Prostate gland (tissue), 2 donors: ENCODE data around the gene SLC16A9. TPM values are rescaled to one million over a fixed set of nuclear protein-coding genes. Genes with fewer than 3 reads are reported as not detected.

Source experiments
- DNase-seq: peaks from one replicate; pipeline ENCODE4 v3.0.0-alpha.2; 2019; ENCODE audit warnings: low spot score
- H3K27ac ChIP-seq, 2 donors: fragments of 200-600 bp; sonication (generic); 2 replicates each; pipeline ENCODE4 v1.5.1; 2017 to 2019
- H3K27me3 ChIP-seq: fragments of 200-600 bp; sonication (generic); replicated peaks from 2 replicates; pipeline ENCODE4 v1.5.1; 2019; ENCODE audit not compliant: insufficient read depth
- H3K36me3 ChIP-seq, 2 donors: fragments of 200-600 bp; sonication (generic); 1 replicate in 1 of 2; 2 replicates in 1 of 2; pipeline versions ENCODE4 v1.5.1 to v1.8.1; 2017 to 2019
- H3K4me1 ChIP-seq: fragments of 200-600 bp; sonication (generic); replicated peaks from 2 replicates; pipeline ENCODE4 v1.5.1; 2019
- H3K4me3 ChIP-seq, 2 donors: fragments of 200-600 bp; sonication (generic); 2 replicates each; pipeline ENCODE4 v1.5.1; 2017 to 2019
- H3K9me3 ChIP-seq: fragments of 200-600 bp; sonication (generic); 2 replicates; pipeline ENCODE4 v1.5.1; 2017
- CTCF ChIP-seq, 4 experiments: fragments of 200-600 bp in 2 of 4; fragments of 450-650 bp in 2 of 4; sonication (generic) in 2 of 4; IDR thresholded peaks; 1 replicate in 3 of 4; 2 replicates in 1 of 4; pipeline ENCODE4 v1.5.1; 2016 to 2019; ENCODE audit warnings: antibody characterized with exemption in 4 of 4, mild to moderate bottlenecking in 2 of 4, moderate library complexity in 2 of 4
- POLR2A ChIP-seq: fragments of 450-650 bp; IDR thresholded peaks from one replicate; pipeline ENCODE4 v1.6.1; 2016; ENCODE audit warnings: antibody characterized with exemption, mild to moderate bottlenecking
- POLR2AphosphoS5 ChIP-seq: sonication (generic); formaldehyde crosslinking; IDR thresholded peaks from one replicate; pipeline ENCODE4 v1.6.1; 2017; ENCODE audit warnings: antibody characterized with exemption
- WGBS: methylation state at CpG from one replicate; pipeline ENCODE4 v1.1.5; 2018; 5-methylcytosine and 5-hydroxymethylcytosine counted together
- intact Hi-C: fragments of 100-400 bp; cut with DNase I; formaldehyde crosslinking; loops from one replicate; pipeline ENCODE4 v1.14.2; 2022
- total RNA-seq, 2 donors: library from RNA; depleted of rRNA; stranded (reverse); fragments of >200 nt; gene quantifications; one replicate each; pipeline ENCODE4 v1.1.0, GENCODE V29; 2016

SLC16A9 gene
- total RNA-seq, 2 donors from 2014 or later = 9.8 to 15.7 TPM

GRCh38 chr10:59607970-59608369 is 101.7 kb downstream of the SLC16A9 start:
- TF ChIP-seq POLR2AphosphoS5 = no peak
- no peak for TF ChIP-seq CTCF (IDR thresholded peaks at IDR 0.05)
- no peak for TF ChIP-seq POLR2A
- intact Hi-C loops = no loop called here
- whole genome bisulfite sequencing = 46% methylated on average over 4 of the region's 4 CpGs
- Histone ChIP-seq H3K4me3 (no peak overlapping the region), H3K9me3 (no peaks in the 10 kb centered on the region), H3K27ac (no peak overlapping the region), H3K27me3 (no peaks in the 10 kb centered on the region), H3K4me1 (no peaks in the 10 kb centered on the region), H3K36me3 (no peaks in the 10 kb centered on the region)
- no peak for DNase-seq

GRCh38 chr10:59606551-59606961 is 103.1 kb downstream of the SLC16A9 start:
- Histone ChIP-seq H3K9me3 (no peaks in the 10 kb centered on the region), H3K27ac (no peak overlapping the region), H3K36me3 (no peaks in the 10 kb centered on the region), H3K4me3 (no peak overlapping the region), H3K27me3 (no peaks in the 10 kb centered on the region), H3K4me1 (no peaks in the 10 kb centered on the region)
- DNase-seq = no peak
- intact Hi-C loops = no loop called here
- 85% methylated on average over 1 of the region's 1 CpG for WGBS
- no peak for TF ChIP-seq CTCF (IDR thresholded peaks at IDR 0.05)
- no peak for TF ChIP-seq POLR2AphosphoS5
- no peak for TF ChIP-seq POLR2A

- Histone ChIP-seq H3K36me3 (no peaks in the 10 kb centered on the region), H3K27me3 (no peaks in the 10 kb centered on the region), H3K27ac (no peak overlapping the region), H3K9me3 (no peaks in the 10 kb centered on the region), H3K4me1 (no peaks in the 10 kb centered on the region), H3K4me3 (no peak overlapping the region)
- no peak for TF ChIP-seq POLR2A
- no peak for TF ChIP-seq POLR2AphosphoS5
- TF ChIP-seq CTCF (IDR thresholded peaks at IDR 0.05) = no peak
- no peak for DNase-seq
- intact Hi-C loops = no loop called here
- WGBS = 93% methylated on average over 3 of the region's 3 CpGs
Measured at GRCh38 chr10:59601985-59602384, 107.7 kb downstream of the SLC16A9 start.

Other genes with a start within 250 kb of the SLC16A9 start
- gene MRLN, start 43.6 kb upstream of the SLC16A9 start, total RNA-seq = not detected
- gene CCDC6, start 196.7 kb upstream of the SLC16A9 start, total RNA-seq = 10 to 100 TPM; 48.1 to 65.0 TPM